Mucosa of descending colon (tissue), 3 donors: ENCODE data around the gene MRPL36. TPM values are rescaled to one million over a fixed set of nuclear protein-coding genes. Genes with fewer than 3 reads are reported as not detected.
"Not testable (repeated sequence)": the region's sequence is repeated elsewhere in the genome, so short reads cannot be mapped to it uniquely, and the experiment has no call there.

ENCODE experiments used
- ATAC-seq: fragments of 200-7000 bp; cut with Tn5 transposase; one replicate; pipeline ENCODE4 v1.9.1; 2020; ENCODE audit warnings: mild to moderate bottlenecking, moderate library complexity
- DNase-seq, 3 donors: peaks; one replicate each; pipeline ENCODE4 v3.0.0-alpha.2; 2020
- H3K36me3 ChIP-seq: fragments of 200-600 bp; one replicate; pipeline ENCODE4 v1.8.0; 2021; ENCODE audit warnings: low read depth, mild to moderate bottlenecking
- H3K4me1 ChIP-seq: fragments of 200-600 bp; one replicate; pipeline ENCODE4 v1.8.0; 2021; ENCODE audit warnings: low read depth, mild to moderate bottlenecking
- H3K4me3 ChIP-seq: fragments of 200-600 bp; one replicate; pipeline ENCODE4 v1.8.0; 2021; ENCODE audit warnings: mild to moderate bottlenecking
- H3K9me3 ChIP-seq: fragments of 200-600 bp; one replicate; pipeline ENCODE4 v1.8.0; 2021; ENCODE audit warnings: mild to moderate bottlenecking
- CTCF ChIP-seq: fragments of 200-600 bp; IDR thresholded peaks from one replicate; pipeline ENCODE4 v1.8.0; 2022; ENCODE audit warnings: antibody characterized with exemption, mild to moderate bottlenecking
- intact Hi-C, 2 donors: fragments of 100-400 bp; cut with DNase I in 1 of 2; cut with micrococcal nuclease in 1 of 2; formaldehyde crosslinking; loops; one replicate each; pipeline versions ENCODE4 v1.11.0 to v1.11.1; 2022; cut with DNase I, micrococcal nuclease
- total RNA-seq, 3 donors: library from RNA; stranded (reverse); fragmentation: NEBNext Ultra II Directional in 2 of 3; extraction: Animal tissue kit (Norgen Biotek cat#: 25700) in 2 of 3; gene quantifications; one replicate each; pipeline versions ENCODE4 v1.2.1 to v1.2.4, GENCODE V29; 2021 to 2023
- donor health status: DM: no; HTN: no; CAD: no; lungs with moderate emphysema.
- donor health status: DM: no; HTN: no; CAD: no.
- donor health status: DM: no; HTN: yes; CAD: no.

The MRPL36 gene
- total RNA-seq, 3 donors from 2014 or later: 26.3 to 41.4 (median 28.6) TPM

GRCh38 chr5:1844708-1845436, 45.2 kb upstream of the MRPL36 start:
- TF ChIP-seq CTCF: no peak
- ATAC-seq (no peak), DNase-seq (no peak)
- intact Hi-C loops: no loop called here
- Histone ChIP-seq H3K4me3 (no peak overlapping the region), H3K4me1 (peaks cover 4% of the 10 kb centered on the region), H3K9me3 (no peaks in the 10 kb centered on the region), H3K36me3 (no peaks in the 10 kb centered on the region)

DNA sequence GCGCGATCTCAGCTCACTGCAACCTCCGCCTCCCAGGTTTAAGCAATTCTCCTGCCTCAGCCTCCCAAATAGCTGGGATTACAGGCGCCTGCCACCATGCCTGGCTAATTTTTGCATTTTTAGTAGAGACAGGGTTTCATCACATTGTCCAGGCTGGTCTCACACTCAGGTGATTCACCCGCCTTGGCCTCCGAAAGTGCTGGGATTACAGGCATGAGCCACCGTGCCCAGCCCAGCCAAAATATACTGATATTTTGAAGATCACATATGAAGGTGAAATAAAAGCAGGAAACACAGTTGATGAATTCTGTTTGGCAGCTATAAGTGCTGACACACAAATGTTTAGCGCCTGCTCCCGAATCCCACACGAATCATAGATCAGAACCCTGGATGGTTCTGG, 44.1 kb upstream of the MRPL36 start:
- H3K36me3 ChIP-seq, ATAC-seq, H3K4me3 ChIP-seq, H3K9me3 ChIP-seq, intact Hi-C loops, H3K4me1 ChIP-seq, DNase-seq: not testable (repeated sequence)

DNA sequence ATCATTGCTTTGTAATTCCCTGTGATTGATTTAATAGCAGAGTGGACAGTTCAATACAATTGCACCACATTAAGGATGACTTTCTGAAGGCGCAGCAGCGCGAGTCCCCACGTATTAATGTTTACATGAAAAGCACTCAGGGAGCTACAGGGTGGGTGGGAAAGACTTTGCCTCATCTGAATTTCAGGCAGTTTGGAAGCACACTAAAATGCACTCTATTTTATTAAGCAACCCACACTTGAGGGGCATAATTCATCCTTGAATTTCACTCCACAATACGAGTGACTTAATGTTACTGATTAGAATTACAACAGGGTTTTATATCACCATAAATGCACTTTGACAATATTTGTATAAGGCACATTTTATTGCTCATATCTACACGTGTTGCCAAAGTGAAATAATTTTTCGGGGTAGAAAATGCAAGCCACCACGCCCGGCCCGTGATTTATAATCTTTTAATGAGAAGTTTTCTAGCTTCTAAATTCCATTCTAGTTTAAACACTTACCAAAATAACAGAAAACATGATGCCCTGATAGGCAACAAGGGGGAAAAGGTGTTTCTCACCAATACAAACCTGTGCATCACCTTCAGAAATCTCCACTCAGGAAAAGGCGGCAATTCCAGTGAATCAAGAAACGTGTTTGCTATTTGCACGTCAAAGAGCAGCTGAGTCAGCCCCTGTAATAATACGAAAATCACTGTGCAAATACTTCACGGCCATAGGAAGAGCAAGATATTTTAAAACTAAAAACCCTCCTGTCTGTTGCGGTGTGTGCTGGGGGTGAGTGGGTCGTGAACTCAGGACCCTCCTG, 42.6 kb upstream of the MRPL36 start:
- H3K36me3 ChIP-seq: no peaks in the 10 kb centered on the region
- H3K4me1 ChIP-seq: peaks cover 4% of the 10 kb centered on the region
- DNase-seq: no peak
- no peak for TF ChIP-seq CTCF
- ATAC-seq: no peak
- no peaks in the 10 kb centered on the region for H3K9me3 ChIP-seq
- intact Hi-C loops: no loop called here
- no peak overlapping the region for H3K4me3 ChIP-seq

GRCh38 chr5:1840741-1841521, 41.3 kb upstream of the MRPL36 start:
- Histone ChIP-seq H3K36me3 (no peaks in the 10 kb centered on the region), H3K4me1 (peaks cover 4% of the 10 kb centered on the region), H3K4me3 (no peak overlapping the region), H3K9me3 (no peaks in the 10 kb centered on the region)
- intact Hi-C loops: no loop called here
- ATAC-seq (peak; percentile 14), DNase-seq (no peak)
- TF ChIP-seq CTCF: no peak

DNA sequence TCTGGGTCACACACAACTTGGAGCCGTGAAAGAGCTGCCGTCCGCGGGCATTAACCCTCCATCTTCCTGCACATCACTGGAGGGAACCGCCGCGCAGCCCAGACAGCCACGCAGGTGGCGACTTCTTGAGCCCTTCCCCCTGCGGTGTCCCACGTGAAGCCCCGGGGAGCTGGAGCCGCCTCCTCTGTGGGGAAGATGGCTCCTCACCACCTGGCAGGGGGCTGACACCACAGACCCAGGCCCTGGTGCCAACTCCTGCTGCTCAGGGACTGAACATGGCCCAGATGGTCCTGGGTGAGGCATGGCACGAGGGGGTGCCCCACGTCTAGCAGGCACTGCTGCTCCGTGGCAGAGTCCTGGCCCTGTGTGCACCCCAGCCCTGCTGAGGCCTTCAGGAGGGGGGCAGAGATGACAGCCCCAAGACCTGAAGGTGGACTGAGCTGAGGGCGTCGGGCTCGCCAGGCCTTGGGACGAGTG, 40.5 kb upstream of the MRPL36 start:
- no peaks in the 10 kb centered on the region for H3K36me3 ChIP-seq
- no peak overlapping the region for H3K4me3 ChIP-seq
- peaks cover 4% of the 10 kb centered on the region for H3K4me1 ChIP-seq
- TF ChIP-seq CTCF: no peak
- no peaks in the 10 kb centered on the region for H3K9me3 ChIP-seq
- intact Hi-C loops: no loop called here
- no peak for ATAC-seq
- DNase-seq: no peak
